Right lobe of liver (tissue), 6 donors: ENCODE results near the gene SLC25A44. TPM values are rescaled to one million over a fixed set of nuclear protein-coding genes. Genes with fewer than 3 reads are reported as not detected.

ENCODE experiments used
- ATAC-seq, 4 donors: fragments of 200-7000 bp; cut with Tn5 transposase; one replicate each; pipeline ENCODE4 v1.9.1; 2020; ENCODE audit warnings: mild to moderate bottlenecking in 4 of 4, moderate library complexity in 4 of 4
- DNase-seq, 3 donors: peaks; one replicate each; pipeline ENCODE4 v3.0.0-alpha.2; 2020
- H3K27ac ChIP-seq, 3 donors: fragments of 200-600 bp; one replicate each; pipeline ENCODE4 v1.8.0; 2022
- H3K27me3 ChIP-seq, 2 donors: fragments of 200-600 bp; one replicate each; pipeline ENCODE4 v1.8.0; 2022
- H3K36me3 ChIP-seq, 4 donors: fragments of 200-600 bp; sonication (generic) in 1 of 4; one replicate each; pipeline versions ENCODE4 v1.5.1 to v1.8.0; 2017 to 2022; ENCODE audit warnings: control low read depth in 1 of 4
- H3K4me1 ChIP-seq, 4 donors: fragments of 200-600 bp; sonication (generic) in 1 of 4; one replicate each; pipeline versions ENCODE4 v1.5.1 to v1.8.0; 2017 to 2022; ENCODE audit warnings: control low read depth in 1 of 4
- H3K4me3 ChIP-seq, 3 donors: fragments of 200-600 bp; one replicate each; pipeline ENCODE4 v1.8.0; 2022
- H3K9me3 ChIP-seq, 4 donors: fragments of 200-600 bp; sonication (generic) in 1 of 4; one replicate each; pipeline versions ENCODE4 v1.5.1 to v1.8.0; 2017 to 2022; ENCODE audit warnings: control low read depth in 1 of 4
- POLR2A ChIP-seq: fragments of 450-650 bp; IDR thresholded peaks from one replicate; pipeline ENCODE4 v1.6.1; 2017; ENCODE audit warnings: antibody characterized with exemption, mild to moderate bottlenecking
- WGBS: methylation state at CpG from one replicate; pipeline ENCODE4 v1.1.6; 2018; ENCODE audit warnings: low coverage, low lambda C conversion rate; ENCODE audit not compliant: insufficient coverage; ENCODE audit errors: missing lambda C conversion rate; 5-methylcytosine and 5-hydroxymethylcytosine counted together
- intact Hi-C, 2 donors: fragments of 100-400 bp; cut with DNase I; formaldehyde crosslinking; loops; one replicate each; pipeline versions ENCODE4 v1.11.2 to v1.14.1; 2022
- total RNA-seq, 6 experiments: library from RNA; depleted of rRNA in 2 of 6; stranded (reverse); fragments of >200 nt in 2 of 6; fragmentation: NEBNext Ultra II Directional in 3 of 6; extraction: Animal tissue kit (Norgen Biotek cat#: 25700) in 3 of 6; gene quantifications; one replicate each; pipeline versions ENCODE4 v1.1.0 to v1.2.4, GENCODE V29; 2016 to 2023
- TF ChIP-seq, protein P1 (sequence below), 4 donors: fragments of 200-600 bp in 3 of 4; fragments of 450-650 bp in 1 of 4; IDR thresholded peaks; one replicate each; pipeline versions ENCODE4 v1.5.1 to v1.8.0; 2016 to 2022; ENCODE audit warnings: antibody characterized with exemption in 4 of 4, mild to moderate bottlenecking in 2 of 4
- donor health status: DM: no; HTN: yes; CAD: no.
- donor health status: DM: no; HTN: no; CAD: no.
- donor health status: DM: no; HTN: no; CAD: no.
- donor health status: DM: no; HTN: yes; CAD: no.
- donor health status: DM: no; HTN: yes; CAD: no.

The SLC25A44 gene
- total RNA-seq, 6 experiments from 2014 or later = 19.1 to 30.5 (median 20.0) TPM

- Histone ChIP-seq H3K9me3 (no peaks in the 10 kb centered on the region), H3K27me3 (no peaks in the 10 kb centered on the region), H3K27ac (no peak overlapping the region), H3K36me3 (peaks cover 0 to 14% (median 2%) of the 10 kb centered on the region in 4 donors), H3K4me1 (peaks cover 0 to 10% (median 0%) of the 10 kb centered on the region in 4 donors), H3K4me3 (peak overlapping the region in 1 of 3 donors; percentile 21)
- intact Hi-C loops = loop anchor here in 1 of 2 donors (10.0 kb wide), 1 partner anchor 111 kb away; no protein-coding TSS in a partner anchor
- no peak for TF ChIP-seq POLR2A
- TF ChIP-seq, protein P1, sequence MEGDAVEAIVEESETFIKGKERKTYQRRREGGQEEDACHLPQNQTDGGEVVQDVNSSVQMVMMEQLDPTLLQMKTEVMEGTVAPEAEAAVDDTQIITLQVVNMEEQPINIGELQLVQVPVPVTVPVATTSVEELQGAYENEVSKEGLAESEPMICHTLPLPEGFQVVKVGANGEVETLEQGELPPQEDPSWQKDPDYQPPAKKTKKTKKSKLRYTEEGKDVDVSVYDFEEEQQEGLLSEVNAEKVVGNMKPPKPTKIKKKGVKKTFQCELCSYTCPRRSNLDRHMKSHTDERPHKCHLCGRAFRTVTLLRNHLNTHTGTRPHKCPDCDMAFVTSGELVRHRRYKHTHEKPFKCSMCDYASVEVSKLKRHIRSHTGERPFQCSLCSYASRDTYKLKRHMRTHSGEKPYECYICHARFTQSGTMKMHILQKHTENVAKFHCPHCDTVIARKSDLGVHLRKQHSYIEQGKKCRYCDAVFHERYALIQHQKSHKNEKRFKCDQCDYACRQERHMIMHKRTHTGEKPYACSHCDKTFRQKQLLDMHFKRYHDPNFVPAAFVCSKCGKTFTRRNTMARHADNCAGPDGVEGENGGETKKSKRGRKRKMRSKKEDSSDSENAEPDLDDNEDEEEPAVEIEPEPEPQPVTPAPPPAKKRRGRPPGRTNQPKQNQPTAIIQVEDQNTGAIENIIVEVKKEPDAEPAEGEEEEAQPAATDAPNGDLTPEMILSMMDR (IDR thresholded peaks at IDR 0.05) = no peak
- no CpG with 5 or more reads among the region's 69 CpGs for WGBS
- ATAC-seq = peak; percentile 6 to 42 (median 30)
- peak in 1 of 3 donors; percentile 42 for DNase-seq
Measured at GRCh38 chr1:156245451-156246232, 51.7 kb downstream of the SLC25A44 start.

GRCh38 chr1:156246241-156246780 is 52.4 kb downstream of the SLC25A44 start:
- peak overlapping the region in 1 of 3 donors; percentile 21 for H3K4me3 ChIP-seq
- 38% methylated on average over 4 of the region's 10 CpGs for WGBS
- no peak overlapping the region for H3K27ac ChIP-seq
- H3K9me3 ChIP-seq = no peaks in the 10 kb centered on the region
- DNase-seq = no peak
- intact Hi-C loops = loop anchor here in 1 of 2 donors (10.0 kb wide), 1 partner anchor 112 kb away; no protein-coding TSS in a partner anchor
- ATAC-seq = no peak
- H3K36me3 ChIP-seq = peaks cover 0 to 21% (median 6%) of the 10 kb centered on the region in 4 donors
- peaks cover 0 to 10% (median 0%) of the 10 kb centered on the region in 4 donors for H3K4me1 ChIP-seq
- H3K27me3 ChIP-seq = no peaks in the 10 kb centered on the region
- no peak for TF ChIP-seq POLR2A
- TF ChIP-seq, protein P1 (IDR thresholded peaks at IDR 0.05) = no peak

DNA sequence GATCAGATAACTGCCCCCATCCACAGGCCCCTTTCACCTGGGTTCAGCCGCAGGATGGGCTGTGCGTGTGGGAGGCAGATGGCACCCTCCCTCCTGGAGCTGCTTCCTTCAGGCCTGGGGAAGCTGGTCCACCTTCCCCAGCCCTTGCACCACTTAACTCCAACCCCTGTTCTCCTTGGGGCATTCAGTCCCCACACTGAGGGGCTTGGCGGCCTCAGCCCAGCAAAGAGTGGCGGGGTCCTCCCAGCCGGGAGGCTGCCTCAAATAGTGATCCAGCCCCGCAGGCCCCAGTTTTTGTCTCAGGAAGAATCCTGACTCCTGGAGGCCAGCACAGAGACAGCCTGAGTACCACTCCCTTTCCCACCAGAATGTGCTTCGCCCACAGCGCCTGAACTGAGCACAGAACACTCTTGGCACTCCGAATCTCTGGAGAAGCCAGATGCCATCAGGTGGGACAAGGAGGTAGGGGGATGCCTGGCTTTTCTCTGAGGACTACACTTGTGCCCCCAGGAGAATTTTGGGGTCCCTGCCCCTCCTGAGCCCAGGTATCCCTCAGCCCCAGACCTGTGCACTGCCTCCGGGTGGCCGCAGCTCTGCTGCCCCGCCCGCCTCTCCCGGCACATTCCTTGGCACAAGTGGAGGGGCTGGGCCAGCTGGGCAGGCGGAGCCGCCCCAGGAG is 53.0 kb downstream of the SLC25A44 start:
- WGBS = no CpG with 5 or more reads among the region's 16 CpGs
- intact Hi-C loops = loop anchor here in 1 of 2 donors (10.0 kb wide), 1 partner anchor 112 kb away; no protein-coding TSS in a partner anchor
- Histone ChIP-seq H3K4me3 (no peak overlapping the region), H3K9me3 (no peaks in the 10 kb centered on the region), H3K27ac (no peak overlapping the region), H3K36me3 (peaks cover 4 to 27% (median 10%) of the 10 kb centered on the region in 4 donors), H3K4me1 (peaks cover 0 to 10% (median 0%) of the 10 kb centered on the region in 4 donors), H3K27me3 (no peaks in the 10 kb centered on the region)
- ATAC-seq (peak; percentile 38 to 56 (median 48)), DNase-seq (no peak)
- TF ChIP-seq, protein P1 (IDR thresholded peaks at IDR 0.05) = no peak
- TF ChIP-seq POLR2A = no peak

- H3K27me3 ChIP-seq = no peaks in the 10 kb centered on the region
- peaks cover 7 to 35% (median 17%) of the 10 kb centered on the region in 4 donors for H3K36me3 ChIP-seq
- H3K4me1 ChIP-seq = peaks cover 0 to 10% (median 0%) of the 10 kb centered on the region in 4 donors
- peak; percentile 2 to 20 (median 9) for ATAC-seq
- no peak for TF ChIP-seq POLR2A
- TF ChIP-seq, protein P1 (IDR thresholded peaks at IDR 0.05) = no peak
- H3K27ac ChIP-seq = no peak within 1 kb of the TSS
- WGBS = 57% methylated on average over 5 of the region's 16 CpGs
- H3K9me3 ChIP-seq = no peaks in the 10 kb centered on the region
- no peak within 1 kb of the TSS for H3K4me3 ChIP-seq
- intact Hi-C loops = loop anchor here in 1 of 2 donors (10.0 kb wide), 1 partner anchor 113 kb away; no protein-coding TSS in a partner anchor
- DNase-seq = no peak
Measured at GRCh38 chr1:156247460-156248322, 53.8 kb downstream of the SLC25A44 start, which contains the start of gene PAQR6. Gene PAQR6, minus strand, starts transcription at chr1:156248056. Its CDS starts 1,325 bp downstream, at chr1:156246731.
